PC-9 (cell line): ENCODE data around the gene PTGDR2. TPM values are rescaled to one million over a fixed set of nuclear protein-coding genes. Genes with fewer than 3 reads are reported as not detected.

Experiments used
- BruUV-seq: library from RNA; stranded (reverse); fragments of 400-500 nt; replicated peaks from 2 replicates; lab custom pipeline; 2021; lab: Mats Ljungman, UMichigan
- CTCF ChIA-PET: fragments of 300-600 bp; sonication (Branson Sonifier 250); formaldehyde crosslinking; loops from one replicate; lab custom pipeline; 2022; ENCODE audit warnings: antibody characterized with exemption; lab: Charles Lee
- POLR2A ChIA-PET: fragments of 300-600 bp; sonication (Branson Sonifier 250); formaldehyde crosslinking; loops from one replicate; lab custom pipeline; 2022; ENCODE audit warnings: antibody characterized with exemption; ENCODE audit not compliant: unreplicated experiment; lab: Charles Lee
- DNase-seq, 2 experiments: peaks; one replicate each; pipeline versions ENCODE4 v3.0.0 to v3.0.0-alpha.2; 2015 to 2022; ENCODE audit warnings: mixed read lengths in 1 of 2
- H2AFZ ChIP-seq: fragments of 200-600 bp; sonication (generic); 2 replicates; pipeline ENCODE4 v1.8.1; 2017; ENCODE audit warnings: antibody characterized with exemption
- H3F3A ChIP-seq: fragments of 200-600 bp; sonication (generic); 2 replicates; pipeline ENCODE4 v1.8.1; 2017; ENCODE audit warnings: antibody characterized with exemption, mild to moderate bottlenecking, low read depth; ENCODE audit not compliant: insufficient read depth
- H3K27ac ChIP-seq: fragments of 200-600 bp; sonication (generic); 2 replicates; pipeline ENCODE4 v1.6.1; 2016; ENCODE audit warnings: mixed run types
- H3K27me3 ChIP-seq: fragments of 200-600 bp; sonication (generic); 2 replicates; pipeline ENCODE4 v1.6.1; 2016; ENCODE audit warnings: low read depth, mixed run types; ENCODE audit not compliant: insufficient read depth
- H3K36me3 ChIP-seq: fragments of 200-600 bp; sonication (generic); 2 replicates; pipeline ENCODE4 v1.6.1; 2016; ENCODE audit warnings: low read depth, mixed run types
- H3K4me1 ChIP-seq: fragments of 200-600 bp; sonication (generic); replicated peaks from 2 replicates; pipeline ENCODE4 v1.6.1; 2016; ENCODE audit warnings: mixed run types; ENCODE audit not compliant: insufficient read depth
- H3K4me2 ChIP-seq: fragments of 200-600 bp; sonication (generic); 2 replicates; pipeline ENCODE4 v1.6.1; 2017; ENCODE audit warnings: mixed run types
- H3K4me3 ChIP-seq: fragments of 200-600 bp; sonication (generic); 2 replicates; pipeline ENCODE4 v1.6.1; 2016; ENCODE audit warnings: mixed run types
- H3K79me2 ChIP-seq: fragments of 200-600 bp; sonication (generic); 2 replicates; pipeline ENCODE4 v1.6.1; 2017; ENCODE audit warnings: low read depth, mixed run types
- H3K9me2 ChIP-seq: fragments of 200-600 bp; sonication (generic); 2 replicates; pipeline ENCODE4 v1.8.1; 2017; ENCODE audit warnings: mild to moderate bottlenecking; ENCODE audit not compliant: insufficient read depth
- H3K9me3 ChIP-seq: fragments of 200-600 bp; sonication (generic); 2 replicates; pipeline ENCODE4 v1.8.1; 2016; ENCODE audit warnings: low read depth; ENCODE audit not compliant: insufficient read depth
- H4K20me1 ChIP-seq: fragments of 200-600 bp; sonication (generic); 2 replicates; pipeline ENCODE4 v1.8.1; 2017; ENCODE audit not compliant: insufficient read depth
- EZH2 ChIP-seq: fragments of 200-600 bp; sonication (generic); IDR thresholded peaks from 2 replicates; pipeline ENCODE4 v1.8.0; 2017; ENCODE audit warnings: antibody characterized with exemption, low read depth
- intact Hi-C: fragments of 100-400 bp; cut with micrococcal nuclease; formaldehyde crosslinking; loops from one replicate; pipeline ENCODE4 v1.10.0; 2022; ENCODE audit not compliant: unreplicated experiment
- total RNA-seq: library from RNA; stranded (reverse); gene quantifications from 2 replicates; pipeline ENCODE4 v1.2.3, GENCODE V29; 2021
- TF ChIP-seq, protein P1 (sequence below): fragments of 200-600 bp; sonication (generic); conservative IDR thresholded peaks from 2 replicates; pipeline ENCODE4 v1.6.1; 2017; ENCODE audit warnings: mixed run types, antibody characterized with exemption, mild to moderate bottlenecking, moderate library complexity

PTGDR2 gene
- total RNA-seq, 1 experiment from 2014 or later: not detected

DNA sequence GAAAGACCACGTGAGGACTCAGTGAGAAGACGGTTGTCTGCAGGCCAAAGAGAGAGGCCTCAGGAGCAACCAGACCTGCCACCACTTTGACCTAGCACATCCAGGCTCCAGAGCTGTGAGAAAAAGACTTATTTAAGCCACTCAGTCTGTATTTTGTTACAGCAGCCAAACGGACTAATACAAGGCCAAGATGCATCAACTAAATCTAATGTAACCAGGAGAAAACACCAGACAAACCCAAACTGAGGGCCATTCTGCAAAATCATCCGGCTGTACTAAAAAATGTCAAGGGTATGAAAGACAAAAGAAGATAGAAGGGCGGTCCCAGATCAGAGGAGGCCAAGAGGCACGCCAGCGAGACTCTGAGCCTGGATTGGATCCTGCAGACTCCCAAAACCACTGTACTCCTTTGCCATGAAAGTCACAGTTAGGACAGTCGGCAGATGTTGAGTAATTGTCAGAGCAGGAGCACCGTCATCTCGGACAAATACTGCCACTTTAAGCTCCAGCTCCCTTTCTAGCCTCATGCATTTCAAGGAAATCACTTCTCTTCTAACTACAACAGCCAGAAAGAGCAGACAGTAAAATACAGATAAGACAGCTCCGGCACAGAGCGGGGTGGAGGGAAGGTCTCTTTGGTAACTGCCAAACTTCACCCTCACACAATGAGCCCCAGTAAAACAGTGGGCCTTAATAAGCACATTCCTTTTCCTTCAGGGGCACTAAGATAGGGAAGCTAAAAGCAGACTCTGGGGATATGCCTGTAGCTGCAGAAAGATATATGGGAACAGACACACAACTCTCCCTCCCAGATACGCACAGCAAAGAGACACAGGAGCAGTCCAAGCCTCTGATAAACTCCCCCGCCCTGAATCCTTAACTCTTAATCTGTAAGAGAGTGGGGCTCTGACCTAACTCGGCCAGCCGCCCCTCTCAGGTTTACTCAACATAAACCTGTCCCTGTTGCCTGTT lies 8.1 kb upstream of the PTGDR2 start:
- Histone ChIP-seq H3K4me1 (0 out of 2 replicates have a peak, but pooled peaks cover 6% of the 10 kb centered on the region), H4K20me1 (no peaks in the 10 kb centered on the region), H3F3A (no peaks in the 10 kb centered on the region), H3K4me3 (no peak overlapping the region), H3K27me3 (peaks cover 5% of the 10 kb centered on the region; the same call in 1 of the 2 replicates), H3K79me2 (no peaks in the 10 kb centered on the region), H3K27ac (no peak overlapping the region), H3K4me2 (no peak overlapping the region), H2AFZ (no peak overlapping the region), H3K9me3 (no peaks in the 10 kb centered on the region), H3K9me2 (no peaks in the 10 kb centered on the region), H3K36me3 (no peaks in the 10 kb centered on the region)
- intact Hi-C loops: no loop called here
- no peak for DNase-seq
- TF ChIP-seq, protein P1, sequence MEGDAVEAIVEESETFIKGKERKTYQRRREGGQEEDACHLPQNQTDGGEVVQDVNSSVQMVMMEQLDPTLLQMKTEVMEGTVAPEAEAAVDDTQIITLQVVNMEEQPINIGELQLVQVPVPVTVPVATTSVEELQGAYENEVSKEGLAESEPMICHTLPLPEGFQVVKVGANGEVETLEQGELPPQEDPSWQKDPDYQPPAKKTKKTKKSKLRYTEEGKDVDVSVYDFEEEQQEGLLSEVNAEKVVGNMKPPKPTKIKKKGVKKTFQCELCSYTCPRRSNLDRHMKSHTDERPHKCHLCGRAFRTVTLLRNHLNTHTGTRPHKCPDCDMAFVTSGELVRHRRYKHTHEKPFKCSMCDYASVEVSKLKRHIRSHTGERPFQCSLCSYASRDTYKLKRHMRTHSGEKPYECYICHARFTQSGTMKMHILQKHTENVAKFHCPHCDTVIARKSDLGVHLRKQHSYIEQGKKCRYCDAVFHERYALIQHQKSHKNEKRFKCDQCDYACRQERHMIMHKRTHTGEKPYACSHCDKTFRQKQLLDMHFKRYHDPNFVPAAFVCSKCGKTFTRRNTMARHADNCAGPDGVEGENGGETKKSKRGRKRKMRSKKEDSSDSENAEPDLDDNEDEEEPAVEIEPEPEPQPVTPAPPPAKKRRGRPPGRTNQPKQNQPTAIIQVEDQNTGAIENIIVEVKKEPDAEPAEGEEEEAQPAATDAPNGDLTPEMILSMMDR: no peak
- TF ChIP-seq EZH2: no peak
- no TSS peak for BruUV-seq
- ChIA-PET POLR2A (no interaction called here), CTCF (no interaction called here)

DNA sequence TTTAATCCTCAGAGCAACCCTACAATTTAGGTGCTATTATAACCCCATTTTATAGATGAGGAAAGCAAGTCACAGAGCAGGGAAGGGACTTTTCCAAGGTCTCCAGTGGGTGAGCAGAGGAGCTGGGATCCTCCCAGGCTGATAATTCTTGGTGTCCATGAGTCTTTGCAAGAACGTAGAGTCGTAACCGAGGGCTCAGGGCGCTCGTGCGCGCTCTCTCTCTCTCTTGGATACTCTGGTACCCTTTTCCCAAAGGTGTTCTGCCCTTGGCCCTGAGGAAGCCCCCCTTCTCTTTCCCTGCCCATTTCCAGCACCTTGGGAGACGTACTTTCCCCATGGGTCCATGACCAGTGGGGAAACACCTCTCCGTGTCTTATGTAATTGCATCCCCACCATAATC lies 6.4 kb upstream of the PTGDR2 start:
- Histone ChIP-seq H3K36me3 (no peaks in the 10 kb centered on the region), H3K4me1 (0 out of 2 replicates have a peak, but pooled peaks cover 6% of the 10 kb centered on the region), H3K27ac (no peak overlapping the region), H3K9me2 (no peaks in the 10 kb centered on the region), H3K9me3 (no peaks in the 10 kb centered on the region), H3K27me3 (peaks cover 5% of the 10 kb centered on the region; the same call in 1 of the 2 replicates), H3K4me2 (no peak overlapping the region), H3K79me2 (no peaks in the 10 kb centered on the region), H2AFZ (no peak overlapping the region), H3F3A (no peaks in the 10 kb centered on the region), H3K4me3 (no peak overlapping the region), H4K20me1 (no peaks in the 10 kb centered on the region)
- TF ChIP-seq EZH2: no peak
- CTCF ChIA-PET: no interaction called here
- intact Hi-C loops: no loop called here
- POLR2A ChIA-PET: no interaction called here
- no peak for DNase-seq
- no TSS peak for BruUV-seq

DNA sequence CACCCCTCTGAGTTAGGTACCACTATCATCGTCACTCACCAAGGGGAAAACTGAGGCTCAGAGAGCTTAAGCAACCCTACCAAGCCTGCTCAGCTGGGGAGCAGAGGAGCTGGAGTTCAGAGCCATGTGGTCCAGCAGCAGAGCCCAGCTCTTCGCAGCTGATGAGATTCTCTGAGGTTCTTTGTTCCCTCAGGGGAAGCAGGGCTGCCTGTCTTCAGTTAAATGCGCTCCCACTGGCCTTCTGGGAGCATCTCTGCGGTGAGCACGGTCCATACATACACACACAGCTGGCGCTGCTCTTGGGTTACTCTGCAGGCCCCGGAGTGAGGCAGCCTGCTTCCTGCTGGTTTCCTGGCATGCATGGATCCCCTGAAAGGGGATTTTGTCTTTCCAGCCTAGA lies 5.2 kb upstream of the PTGDR2 start:
- no peak for TF ChIP-seq EZH2
- TF ChIP-seq, protein P1: no peak
- Histone ChIP-seq H3K27ac (no peak overlapping the region), H3F3A (no peaks in the 10 kb centered on the region), H3K27me3 (peaks cover 5% of the 10 kb centered on the region; the same call in 1 of the 2 replicates), H3K9me2 (no peaks in the 10 kb centered on the region), H3K79me2 (no peaks in the 10 kb centered on the region), H3K9me3 (no peaks in the 10 kb centered on the region), H2AFZ (no peak overlapping the region), H3K4me3 (no peak overlapping the region), H3K4me2 (no peak overlapping the region), H4K20me1 (no peaks in the 10 kb centered on the region), H3K36me3 (no peaks in the 10 kb centered on the region), H3K4me1 (no peaks in the 10 kb centered on the region)
- no peak for DNase-seq
- ChIA-PET CTCF (interaction anchor here (0.6 kb wide), 1 partner anchor 1691 kb away, joined by 5 read pairs; no protein-coding TSS in a partner anchor), POLR2A (no interaction called here)
- BruUV-seq: no TSS peak
- intact Hi-C loops: no loop called here
